Gastroesophageal sphincter (tissue), 3 donors: ENCODE measurements around the gene STX5.

Experiments used
- EP300 ChIP-seq: sonication (generic); formaldehyde crosslinking; IDR thresholded peaks from one replicate; pipeline ENCODE4 v1.6.1; 2017; ENCODE audit warnings: antibody characterized with exemption, mild to moderate bottlenecking
- POLR2A ChIP-seq, 2 donors: fragments of 450-650 bp; IDR thresholded peaks; one replicate each; pipeline ENCODE4 v1.6.1; 2017; ENCODE audit warnings: antibody characterized with exemption in 2 of 2, mild to moderate bottlenecking in 2 of 2, moderate library complexity in 1 of 2
- TF ChIP-seq, protein P1 (sequence below), 4 experiments: fragments of 200-600 bp in 2 of 4; fragments of 450-650 bp in 2 of 4; sonication (generic) in 1 of 4; IDR thresholded peaks; one replicate each; pipeline ENCODE4 v1.5.1; 2017 to 2019; ENCODE audit warnings: antibody characterized with exemption in 4 of 4, mild to moderate bottlenecking in 2 of 4, moderate library complexity in 2 of 4

DNA sequence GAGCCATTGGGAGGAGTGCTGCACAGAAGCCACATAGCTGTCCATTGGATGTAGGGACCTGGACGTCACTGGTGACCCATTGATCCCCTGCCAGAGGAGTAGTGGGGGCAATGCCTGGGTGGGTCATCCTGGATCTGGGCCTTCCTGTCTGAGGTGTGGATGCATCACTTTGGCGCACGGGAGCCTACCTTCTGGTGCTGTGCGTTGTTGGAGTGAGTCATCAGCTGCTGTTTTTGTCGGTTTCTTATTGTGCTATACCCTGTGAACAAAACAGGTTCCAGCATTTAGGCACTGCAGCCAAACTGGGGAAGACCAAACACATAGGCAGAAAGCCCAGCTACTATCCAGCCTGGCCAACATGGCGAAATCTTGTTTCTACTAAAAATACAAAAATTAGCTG is 57.4 kb downstream of the STX5 start:
- TF ChIP-seq, protein P1, sequence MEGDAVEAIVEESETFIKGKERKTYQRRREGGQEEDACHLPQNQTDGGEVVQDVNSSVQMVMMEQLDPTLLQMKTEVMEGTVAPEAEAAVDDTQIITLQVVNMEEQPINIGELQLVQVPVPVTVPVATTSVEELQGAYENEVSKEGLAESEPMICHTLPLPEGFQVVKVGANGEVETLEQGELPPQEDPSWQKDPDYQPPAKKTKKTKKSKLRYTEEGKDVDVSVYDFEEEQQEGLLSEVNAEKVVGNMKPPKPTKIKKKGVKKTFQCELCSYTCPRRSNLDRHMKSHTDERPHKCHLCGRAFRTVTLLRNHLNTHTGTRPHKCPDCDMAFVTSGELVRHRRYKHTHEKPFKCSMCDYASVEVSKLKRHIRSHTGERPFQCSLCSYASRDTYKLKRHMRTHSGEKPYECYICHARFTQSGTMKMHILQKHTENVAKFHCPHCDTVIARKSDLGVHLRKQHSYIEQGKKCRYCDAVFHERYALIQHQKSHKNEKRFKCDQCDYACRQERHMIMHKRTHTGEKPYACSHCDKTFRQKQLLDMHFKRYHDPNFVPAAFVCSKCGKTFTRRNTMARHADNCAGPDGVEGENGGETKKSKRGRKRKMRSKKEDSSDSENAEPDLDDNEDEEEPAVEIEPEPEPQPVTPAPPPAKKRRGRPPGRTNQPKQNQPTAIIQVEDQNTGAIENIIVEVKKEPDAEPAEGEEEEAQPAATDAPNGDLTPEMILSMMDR (IDR thresholded peaks at IDR 0.05): no peak
- TF ChIP-seq POLR2A (IDR thresholded peaks at IDR 0.05): no peak
- no peak for TF ChIP-seq EP300
